Panc1 (cell line): Measurements from ENCODE around the gene RESF1. TPM values are rescaled to one million over a fixed set of nuclear protein-coding genes. Genes with fewer than 3 reads are reported as not detected.

Source experiments
- ATAC-seq: fragments of 200-7000 bp; cut with Tn5 transposase; 2 replicates; pipeline ENCODE4 v1.9.1; 2020; ENCODE audit warnings: mild to moderate bottlenecking, moderate library complexity
- BruUV-seq: library from RNA; stranded (reverse); fragments of 400-500 nt; replicated peaks from 2 replicates; lab custom pipeline; 2021; lab: Mats Ljungman, UMichigan
- CTCF ChIA-PET: fragments of 300-600 bp; sonication (Branson Sonifier 250); formaldehyde crosslinking; loops from one replicate; lab custom pipeline; 2022; ENCODE audit warnings: antibody characterized with exemption; lab: Charles Lee
- POLR2A ChIA-PET: fragments of 300-600 bp; sonication (Branson Sonifier 250); formaldehyde crosslinking; loops from one replicate; lab custom pipeline; 2022; ENCODE audit warnings: antibody characterized with exemption; lab: Charles Lee
- DNase-seq: peaks from one replicate; pipeline ENCODE4 v3.0.0-alpha.2; 2010; ENCODE audit warnings: low read depth, low spot score
- H3K27ac ChIP-seq: 2 replicates; pipeline ENCODE4 v1.5.1; 2011; ENCODE audit warnings: mild to moderate bottlenecking, low read length, inconsistent platforms
- H3K27me3 ChIP-seq: fragments of 200-500 bp; sonication (Bioruptor generic); 2 replicates; pipeline ENCODE4 v1.6.0; 2014; ENCODE audit warnings: low read length, inconsistent platforms; ENCODE audit not compliant: control insufficient read depth, insufficient read depth
- H3K36me3 ChIP-seq: fragments of 200-500 bp; sonication (Bioruptor generic); 2 replicates; pipeline ENCODE4 v1.5.1; 2014; ENCODE audit warnings: inconsistent platforms, mild to moderate bottlenecking, low read length, moderate library complexity; ENCODE audit not compliant: control insufficient read depth, insufficient read depth
- H3K4me1 ChIP-seq: 2 replicates; pipeline ENCODE4 v1.5.1; 2011; ENCODE audit warnings: inconsistent platforms, mild to moderate bottlenecking, low read length, moderate library complexity; ENCODE audit not compliant: control insufficient read depth, insufficient read depth
- H3K4me3 ChIP-seq, 2 experiments: 2 replicates each; pipeline ENCODE4 v1.5.1; 2011 to 2012; ENCODE audit warnings: low read depth in 2 of 2, low read length in 2 of 2, mild to moderate bottlenecking in 2 of 2, inconsistent platforms in 1 of 2, moderate library complexity in 1 of 2
- H3K9me3 ChIP-seq: fragments of 200-500 bp; sonication (Bioruptor generic); 2 replicates; pipeline ENCODE4 v1.5.1; 2014; ENCODE audit warnings: low read depth, mild to moderate bottlenecking, inconsistent platforms, low read length, moderate library complexity; ENCODE audit not compliant: control insufficient read depth, insufficient read depth
- POLR2AphosphoS5 ChIP-seq: IDR thresholded peaks from 2 replicates; pipeline ENCODE4 v1.6.1; 2012; ENCODE audit warnings: mild to moderate bottlenecking, low read depth, low read length, moderate library complexity
- SIN3A ChIP-seq: IDR thresholded peaks from 2 replicates; pipeline ENCODE4 v1.6.1; 2012; ENCODE audit warnings: low read depth, mild to moderate bottlenecking, low read length, moderate library complexity, borderline replicate concordance; ENCODE audit not compliant: insufficient read depth
- TCF7L2 ChIP-seq: IDR thresholded peaks from 2 replicates; pipeline ENCODE4 v1.6.1; 2011; ENCODE audit warnings: mild to moderate bottlenecking, low read depth, low read length, inconsistent platforms
- in situ Hi-C: cut with HindIII; loops from 2 replicates; pipeline ENCODE4 v1.10.0; 2016; ENCODE audit warnings: low sequenced_read_pairs, low pct_unique_long_range_greater_than_20kb
- intact Hi-C: fragments of 100-400 bp; cut with micrococcal nuclease; formaldehyde crosslinking; loops from one replicate; pipeline ENCODE4 v1.10.0; 2022; ENCODE audit not compliant: unreplicated experiment
- total RNA-seq: library from RNA; stranded (reverse); gene quantifications from one replicate; pipeline ENCODE4 v1.2.1, GENCODE V29; 2021; ENCODE audit not compliant: unreplicated experiment
- TF ChIP-seq, protein P1 (sequence below), 2 experiments: IDR thresholded peaks; 2 replicates each; pipeline ENCODE4 v1.6.1; 2011 to 2012; ENCODE audit warnings: low read depth in 2 of 2, control low read depth in 1 of 2, low read length in 1 of 2, mild to moderate bottlenecking in 1 of 2, moderate library complexity in 1 of 2; ENCODE audit not compliant: insufficient read depth in 1 of 2
- TF ChIP-seq, protein P2 (sequence below): fragments of 450-650 bp; IDR thresholded peaks from 2 replicates; pipeline ENCODE4 v1.5.1; 2017; ENCODE audit warnings: mild to moderate bottlenecking

The RESF1 gene
- total RNA-seq, 1 experiment from 2014 or later = 42.4 TPM

DNA sequence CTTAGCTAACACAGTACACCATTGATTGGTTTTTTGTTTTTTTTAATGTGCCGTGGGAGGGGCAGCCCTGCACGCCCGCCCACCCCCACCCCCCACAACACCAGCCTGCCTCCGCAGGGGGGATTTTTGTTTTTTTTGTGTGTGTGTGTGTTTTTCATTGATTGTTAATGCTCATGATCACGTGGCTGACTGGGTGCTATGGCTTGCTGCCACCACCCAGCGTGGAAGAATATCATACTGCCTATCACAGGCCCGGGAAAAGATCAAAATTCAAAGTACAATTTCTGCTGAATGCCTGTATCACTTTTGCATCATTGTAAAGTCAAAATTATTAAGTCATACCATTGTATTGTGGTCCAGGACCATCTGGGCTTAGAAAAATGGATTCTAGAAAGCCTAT is 8.3 kb downstream of the RESF1 start:
- POLR2A ChIA-PET = no interaction called here
- H3K27me3 ChIP-seq = no peaks in the 10 kb centered on the region
- ATAC-seq = no peak
- in situ Hi-C loops = no loop called here
- H3K27ac ChIP-seq = no peak overlapping the region
- no peak overlapping the region for H3K4me3 ChIP-seq
- no TSS peak for BruUV-seq
- H3K4me1 ChIP-seq = peaks cover 13% of the 10 kb centered on the region; the same call in 1 of the 2 replicates
- intact Hi-C loops = no loop called here
- TF ChIP-seq POLR2AphosphoS5 (no peak), TCF7L2 (no peak)
- TF ChIP-seq, protein P1, sequence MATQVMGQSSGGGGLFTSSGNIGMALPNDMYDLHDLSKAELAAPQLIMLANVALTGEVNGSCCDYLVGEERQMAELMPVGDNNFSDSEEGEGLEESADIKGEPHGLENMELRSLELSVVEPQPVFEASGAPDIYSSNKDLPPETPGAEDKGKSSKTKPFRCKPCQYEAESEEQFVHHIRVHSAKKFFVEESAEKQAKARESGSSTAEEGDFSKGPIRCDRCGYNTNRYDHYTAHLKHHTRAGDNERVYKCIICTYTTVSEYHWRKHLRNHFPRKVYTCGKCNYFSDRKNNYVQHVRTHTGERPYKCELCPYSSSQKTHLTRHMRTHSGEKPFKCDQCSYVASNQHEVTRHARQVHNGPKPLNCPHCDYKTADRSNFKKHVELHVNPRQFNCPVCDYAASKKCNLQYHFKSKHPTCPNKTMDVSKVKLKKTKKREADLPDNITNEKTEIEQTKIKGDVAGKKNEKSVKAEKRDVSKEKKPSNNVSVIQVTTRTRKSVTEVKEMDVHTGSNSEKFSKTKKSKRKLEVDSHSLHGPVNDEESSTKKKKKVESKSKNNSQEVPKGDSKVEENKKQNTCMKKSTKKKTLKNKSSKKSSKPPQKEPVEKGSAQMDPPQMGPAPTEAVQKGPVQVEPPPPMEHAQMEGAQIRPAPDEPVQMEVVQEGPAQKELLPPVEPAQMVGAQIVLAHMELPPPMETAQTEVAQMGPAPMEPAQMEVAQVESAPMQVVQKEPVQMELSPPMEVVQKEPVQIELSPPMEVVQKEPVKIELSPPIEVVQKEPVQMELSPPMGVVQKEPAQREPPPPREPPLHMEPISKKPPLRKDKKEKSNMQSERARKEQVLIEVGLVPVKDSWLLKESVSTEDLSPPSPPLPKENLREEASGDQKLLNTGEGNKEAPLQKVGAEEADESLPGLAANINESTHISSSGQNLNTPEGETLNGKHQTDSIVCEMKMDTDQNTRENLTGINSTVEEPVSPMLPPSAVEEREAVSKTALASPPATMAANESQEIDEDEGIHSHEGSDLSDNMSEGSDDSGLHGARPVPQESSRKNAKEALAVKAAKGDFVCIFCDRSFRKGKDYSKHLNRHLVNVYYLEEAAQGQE (IDR thresholded peaks at IDR 0.05; ENCODE audit: insufficient read depth in 1 of 2, low read depth in 2 of 2, low read length in 1 of 2) = no peak
- DNase-seq = no peak
- peaks cover 5% of the 10 kb centered on the region; the same call in 1 of the 2 replicates for H3K9me3 ChIP-seq
- peaks cover 5% of the 10 kb centered on the region; the same call in 1 of the 2 replicates for H3K36me3 ChIP-seq
- CTCF ChIA-PET = no interaction called here

DNA sequence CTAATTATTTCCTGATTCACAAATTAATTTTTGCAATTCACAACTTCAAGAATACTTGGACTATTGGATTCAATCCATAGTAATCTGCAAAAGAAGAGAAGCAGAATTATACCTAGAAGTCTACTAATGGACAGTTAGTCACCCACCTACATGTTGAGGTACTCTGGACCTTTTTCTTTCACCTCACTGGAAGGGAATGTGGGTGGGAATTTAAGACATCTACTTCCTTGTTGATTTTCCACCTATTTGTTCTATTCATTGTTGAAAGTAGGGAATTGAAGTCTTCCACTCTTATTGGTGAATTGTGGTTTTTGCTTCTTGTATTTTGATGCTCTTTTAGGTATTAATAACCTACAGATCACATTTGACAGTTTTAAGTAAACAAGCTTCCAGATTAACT is 11.0 kb downstream of the RESF1 start:
- no peaks in the 10 kb centered on the region for H3K27me3 ChIP-seq
- H3K36me3 ChIP-seq = peaks cover 5% of the 10 kb centered on the region; the same call in 1 of the 2 replicates
- ATAC-seq = no peak
- in situ Hi-C loops (no loop called here), intact Hi-C loops (no loop called here)
- BruUV-seq = no TSS peak
- POLR2A ChIA-PET = no interaction called here
- no peak for DNase-seq
- peaks cover 5% of the 10 kb centered on the region; the same call in 1 of the 2 replicates for H3K9me3 ChIP-seq
- TF ChIP-seq TCF7L2 (no peak), SIN3A (no peak)
- TF ChIP-seq, protein P1 (IDR thresholded peaks at IDR 0.05; ENCODE audit: insufficient read depth in 1 of 2, low read depth in 2 of 2, low read length in 1 of 2) = no peak
- CTCF ChIA-PET = no interaction called here
- no peak overlapping the region for H3K4me3 ChIP-seq
- no peak overlapping the region for H3K27ac ChIP-seq
- H3K4me1 ChIP-seq = peaks cover 13% of the 10 kb centered on the region; the same call in 1 of the 2 replicates

DNA sequence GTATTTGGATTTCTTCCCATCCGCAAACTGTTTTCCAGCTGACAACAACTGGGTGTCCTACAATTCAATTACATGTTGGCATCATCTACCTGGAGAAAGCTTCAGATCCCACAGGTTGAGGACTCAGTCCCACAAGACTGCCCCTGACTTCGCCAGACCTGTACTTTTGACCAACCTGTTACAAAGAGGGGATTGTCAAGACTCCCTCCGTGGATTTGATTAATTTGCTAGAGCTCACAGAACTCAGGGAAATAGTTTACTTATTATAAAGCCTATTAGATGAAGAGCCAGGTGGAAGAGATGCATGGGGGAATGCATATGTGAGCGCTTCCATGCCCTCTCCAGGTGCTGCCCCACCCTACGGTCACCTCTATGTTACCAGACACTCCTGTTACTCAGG is 14.6 kb downstream of the RESF1 start:
- in situ Hi-C loops (no loop called here), intact Hi-C loops (no loop called here)
- DNase-seq (no peak), ATAC-seq (no peak)
- BruUV-seq = no TSS peak
- H3K4me3 ChIP-seq = no peak overlapping the region
- H3K9me3 ChIP-seq = peaks cover 5% of the 10 kb centered on the region; the same call in 1 of the 2 replicates
- CTCF ChIA-PET = interaction anchor here (0.6 kb wide), 1 partner anchor 291 kb away, joined by 3 read pairs; no protein-coding TSS in a partner anchor
- H3K27ac ChIP-seq = no peak overlapping the region
- peaks cover 5% of the 10 kb centered on the region; the same call in 1 of the 2 replicates for H3K36me3 ChIP-seq
- POLR2A ChIA-PET = no interaction called here
- TF ChIP-seq, protein P1 (IDR thresholded peaks at IDR 0.05; ENCODE audit: insufficient read depth in 1 of 2, low read depth in 2 of 2, low read length in 1 of 2) = no peak
- TF ChIP-seq, protein P2, sequence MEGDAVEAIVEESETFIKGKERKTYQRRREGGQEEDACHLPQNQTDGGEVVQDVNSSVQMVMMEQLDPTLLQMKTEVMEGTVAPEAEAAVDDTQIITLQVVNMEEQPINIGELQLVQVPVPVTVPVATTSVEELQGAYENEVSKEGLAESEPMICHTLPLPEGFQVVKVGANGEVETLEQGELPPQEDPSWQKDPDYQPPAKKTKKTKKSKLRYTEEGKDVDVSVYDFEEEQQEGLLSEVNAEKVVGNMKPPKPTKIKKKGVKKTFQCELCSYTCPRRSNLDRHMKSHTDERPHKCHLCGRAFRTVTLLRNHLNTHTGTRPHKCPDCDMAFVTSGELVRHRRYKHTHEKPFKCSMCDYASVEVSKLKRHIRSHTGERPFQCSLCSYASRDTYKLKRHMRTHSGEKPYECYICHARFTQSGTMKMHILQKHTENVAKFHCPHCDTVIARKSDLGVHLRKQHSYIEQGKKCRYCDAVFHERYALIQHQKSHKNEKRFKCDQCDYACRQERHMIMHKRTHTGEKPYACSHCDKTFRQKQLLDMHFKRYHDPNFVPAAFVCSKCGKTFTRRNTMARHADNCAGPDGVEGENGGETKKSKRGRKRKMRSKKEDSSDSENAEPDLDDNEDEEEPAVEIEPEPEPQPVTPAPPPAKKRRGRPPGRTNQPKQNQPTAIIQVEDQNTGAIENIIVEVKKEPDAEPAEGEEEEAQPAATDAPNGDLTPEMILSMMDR = no peak
- TF ChIP-seq TCF7L2 (no peak), SIN3A (no peak), POLR2AphosphoS5 (no peak)
- no peaks in the 10 kb centered on the region for H3K4me1 ChIP-seq
- H3K27me3 ChIP-seq = no peaks in the 10 kb centered on the region
